ENCODE data around the gene PLXNB2. TPM values are rescaled to one million over a fixed set of nuclear protein-coding genes. Genes with fewer than 3 reads are reported as not detected.

PLXNB2 gene
- polyA plus RNA-seq, 6 donors from 2014 or later, result 0.46 to 1.1 (median 0.66) TPM; not detected in 1

DNA sequence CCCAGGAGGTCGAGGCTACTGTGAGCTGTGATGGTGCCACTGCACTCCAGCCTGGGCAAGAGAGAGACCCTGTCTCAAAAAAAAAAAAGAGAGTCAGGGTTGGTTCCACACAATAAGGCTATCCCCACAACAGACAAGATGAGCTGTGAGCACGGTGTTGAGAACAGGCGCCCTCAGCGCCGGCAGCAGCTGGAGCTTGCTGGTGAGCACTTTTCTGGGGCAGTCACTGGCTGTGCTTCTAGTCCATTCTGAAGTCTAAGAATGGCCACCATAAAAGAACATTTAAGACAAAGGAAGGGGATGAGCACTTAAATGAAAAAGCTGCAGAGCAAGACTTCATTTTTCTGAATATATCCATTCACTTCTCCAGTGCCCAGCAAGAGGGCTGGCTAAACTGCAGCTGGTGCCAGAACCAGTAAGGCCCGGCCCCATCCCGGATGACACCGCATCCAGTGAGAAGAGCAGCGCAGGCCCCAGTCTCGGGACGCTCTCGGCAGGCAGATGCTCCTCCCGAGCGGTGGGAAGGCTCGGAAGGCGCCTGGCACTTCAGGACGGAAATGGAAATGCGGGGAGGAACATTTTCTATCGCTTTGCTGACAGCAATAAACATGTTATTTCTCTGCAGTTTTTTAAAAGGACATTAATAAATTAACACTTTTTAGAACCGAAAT, 74.8 kb downstream of the PLXNB2 start:
- peak overlapping the region in 1 of 8 donors; percentile 27 for H3K4me3 Mint-ChIP-seq
- peak overlapping the region in 1 of 6 donors; percentile 54 for H3K27ac Mint-ChIP-seq
- H3K27me3 Mint-ChIP-seq, result no peaks in the 10 kb centered on the region
- peaks cover 25 to 31% (median 26%) of the 10 kb centered on the region in 3 donors for H3K4me1 Mint-ChIP-seq
- ATAC-seq (ENCODE audit: low read depth in 2 of 2) (no peak), DNase-seq (no peak)
- H3K36me3 Mint-ChIP-seq, result peaks cover 0 to 5% of the 10 kb centered on the region in 2 donors
- no peaks in the 10 kb centered on the region for H3K9me3 Mint-ChIP-seq

DNA sequence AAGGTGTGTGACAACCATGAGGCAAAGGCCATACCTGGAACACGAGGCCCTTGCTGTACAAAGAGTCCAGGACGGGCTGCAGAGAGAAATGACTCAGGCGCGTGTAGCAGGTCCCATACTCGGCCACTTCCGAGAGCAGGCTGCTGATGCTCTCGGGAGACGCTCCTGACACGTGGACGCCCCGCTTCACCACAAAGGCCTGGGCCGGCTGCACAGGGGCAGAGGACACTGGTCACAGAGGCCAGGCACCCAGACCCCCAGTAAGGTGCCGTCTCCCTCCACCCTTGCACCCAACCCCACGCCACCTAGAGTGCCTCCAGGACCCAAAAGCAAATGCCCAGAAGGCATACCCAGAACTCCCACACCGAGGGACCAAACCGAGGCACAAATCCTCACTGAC, 78.1 kb downstream of the PLXNB2 start:
- DNase-seq, result no peak
- no peak for ATAC-seq (ENCODE audit: low read depth in 2 of 2)
- Mint-ChIP-seq H3K27me3 (no peaks in the 10 kb centered on the region), H3K4me3 (no peak overlapping the region), H3K27ac (no peak overlapping the region), H3K4me1 (peaks cover 13 to 19% (median 19%) of the 10 kb centered on the region in 3 donors), H3K9me3 (no peaks in the 10 kb centered on the region), H3K36me3 (peaks cover 0 to 5% of the 10 kb centered on the region in 2 donors)

- peaks cover 5 to 12% (median 11%) of the 10 kb centered on the region in 3 donors for H3K4me1 Mint-ChIP-seq
- ATAC-seq (ENCODE audit: low read depth in 2 of 2) (no peak), DNase-seq (no peak)
- H3K36me3 Mint-ChIP-seq, result peaks cover 0 to 5% of the 10 kb centered on the region in 2 donors
- H3K4me3 Mint-ChIP-seq, result no peak overlapping the region
- H3K9me3 Mint-ChIP-seq, result no peaks in the 10 kb centered on the region
- no peak overlapping the region for H3K27ac Mint-ChIP-seq
- no peaks in the 10 kb centered on the region for H3K27me3 Mint-ChIP-seq
Observed at GRCh38 chr22:50228366-50228765, 79.1 kb downstream of the PLXNB2 start.

- H3K27ac Mint-ChIP-seq, result peak overlapping the region in 2 of 6 donors; percentile 37 to 58
- no peaks in the 10 kb centered on the region for H3K27me3 Mint-ChIP-seq
- H3K4me1 Mint-ChIP-seq, result peaks cover 5 to 12% (median 11%) of the 10 kb centered on the region in 3 donors
- H3K9me3 Mint-ChIP-seq, result no peaks in the 10 kb centered on the region
- H3K4me3 Mint-ChIP-seq, result no peak overlapping the region
- peaks cover 0 to 5% of the 10 kb centered on the region in 2 donors for H3K36me3 Mint-ChIP-seq
- DNase-seq, result no peak
- ATAC-seq (ENCODE audit: low read depth in 2 of 2), result no peak
Observed at GRCh38 chr22:50227579-50228215, 79.7 kb downstream of the PLXNB2 start.

GRCh38 chr22:50226875-50227165, 80.6 kb downstream of the PLXNB2 start:
- Mint-ChIP-seq H3K27me3 (no peaks in the 10 kb centered on the region), H3K4me3 (no peak overlapping the region), H3K9me3 (no peaks in the 10 kb centered on the region), H3K36me3 (peaks cover 0 to 5% of the 10 kb centered on the region in 2 donors), H3K27ac (no peak overlapping the region), H3K4me1 (peaks cover 5 to 12% (median 11%) of the 10 kb centered on the region in 3 donors)
- ATAC-seq (ENCODE audit: low read depth in 2 of 2) (no peak), DNase-seq (no peak)

DNA sequence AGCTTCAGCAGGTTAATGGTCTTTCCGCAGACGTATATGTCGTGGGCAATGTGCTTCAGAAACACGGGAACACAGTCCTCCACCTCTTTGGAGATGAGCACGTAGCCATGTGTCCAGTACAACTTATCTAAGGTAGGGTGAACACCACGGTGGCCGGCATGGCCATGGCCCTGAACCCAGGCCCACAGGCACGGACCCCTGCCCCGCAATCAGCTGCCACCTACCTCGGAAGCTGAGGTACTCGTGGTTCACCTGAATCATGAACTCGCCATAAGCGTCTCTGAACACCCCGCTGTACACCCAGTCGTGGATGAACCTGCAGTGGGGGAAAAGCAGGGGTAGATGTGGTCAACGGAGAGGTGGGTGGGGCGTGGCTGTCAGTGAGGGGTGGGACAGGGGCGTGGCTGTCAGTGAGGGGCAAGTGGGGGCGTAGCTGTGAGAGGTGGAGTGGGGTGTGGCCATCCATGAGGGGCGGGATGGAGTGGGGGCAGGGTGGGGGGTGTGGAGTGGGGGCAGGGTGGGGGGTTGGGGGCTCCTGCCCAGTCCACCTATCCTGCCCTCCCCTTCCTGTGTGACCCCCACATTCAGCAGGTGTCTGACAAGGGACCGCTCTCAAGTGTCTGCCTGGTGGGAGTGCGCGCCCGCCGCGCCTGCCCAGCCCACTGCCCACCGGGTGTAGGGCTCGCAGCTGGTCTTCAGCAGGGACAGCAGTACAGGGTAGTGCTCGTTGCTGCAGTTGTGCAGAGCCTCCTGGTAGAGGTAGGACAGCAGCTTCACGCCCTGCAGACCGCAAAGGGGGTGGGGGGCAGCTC, 81.2 kb downstream of the PLXNB2 start:
- no peak overlapping the region for H3K4me3 Mint-ChIP-seq
- H3K36me3 Mint-ChIP-seq, result peaks cover 0 to 5% of the 10 kb centered on the region in 2 donors
- peaks cover 5 to 12% (median 11%) of the 10 kb centered on the region in 3 donors for H3K4me1 Mint-ChIP-seq
- no peaks in the 10 kb centered on the region for H3K27me3 Mint-ChIP-seq
- H3K9me3 Mint-ChIP-seq, result no peaks in the 10 kb centered on the region
- no peak overlapping the region for H3K27ac Mint-ChIP-seq
- DNase-seq (no peak), ATAC-seq (ENCODE audit: low read depth in 2 of 2) (no peak)

DNA sequence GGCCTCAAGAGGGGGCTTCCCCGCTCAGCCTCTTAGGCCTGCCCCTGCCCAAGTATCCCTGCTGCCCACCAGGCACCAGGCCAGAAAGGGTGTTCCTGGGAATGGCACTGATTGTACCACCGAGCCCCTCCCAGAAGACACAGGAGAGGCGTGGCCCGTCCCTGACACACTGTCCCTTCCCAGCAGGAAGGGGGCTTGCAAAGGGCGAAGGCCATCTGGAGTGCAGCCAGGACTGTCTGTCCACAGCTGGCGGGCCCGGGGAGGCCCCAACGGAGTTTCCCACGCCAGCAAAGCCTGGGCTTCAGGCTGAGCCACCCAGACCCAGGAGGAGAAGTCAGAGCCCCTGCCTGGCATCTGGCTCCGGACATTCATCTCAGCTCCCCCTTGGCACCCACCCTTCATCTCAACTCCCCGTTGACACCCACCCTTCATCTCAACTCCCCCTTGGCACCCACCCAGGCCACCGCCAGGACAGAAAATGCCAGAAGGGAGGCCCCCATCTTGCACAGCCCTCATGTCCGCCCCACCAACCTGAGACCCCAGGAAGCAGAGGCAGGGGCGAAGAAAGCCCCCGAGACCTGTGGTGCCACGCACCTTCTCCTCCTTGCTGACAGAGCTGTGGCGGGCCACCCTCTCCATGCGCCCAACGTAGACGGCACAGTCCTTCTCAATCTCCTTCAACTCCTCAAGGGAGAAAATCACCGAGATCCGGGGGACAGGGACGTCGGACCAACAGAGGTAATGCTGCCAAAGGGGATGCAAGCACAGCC, 82.1 kb downstream of the PLXNB2 start:
- H3K27me3 Mint-ChIP-seq, result no peaks in the 10 kb centered on the region
- peak overlapping the region in 1 of 6 donors; percentile 20 for H3K27ac Mint-ChIP-seq
- H3K4me1 Mint-ChIP-seq, result peaks cover 5 to 12% (median 11%) of the 10 kb centered on the region in 3 donors
- ATAC-seq (ENCODE audit: low read depth in 2 of 2) (no peak), DNase-seq (no peak)
- H3K4me3 Mint-ChIP-seq, result no peak overlapping the region
- H3K36me3 Mint-ChIP-seq, result peaks cover 0 to 5% of the 10 kb centered on the region in 2 donors
- H3K9me3 Mint-ChIP-seq, result no peaks in the 10 kb centered on the region

Other genes with a start within 250 kb of the PLXNB2 start
- gene TTLL8, start 249.3 kb downstream of the PLXNB2 start, polyA plus RNA-seq (ENCODE audit: low read depth in 6 of 6), result not detected
- gene MLC1, start 222.2 kb downstream of the PLXNB2 start, polyA plus RNA-seq (ENCODE audit: low read depth in 6 of 6), result under 1 TPM in 3 of 6 donors, not detected in 3; 0.09 to 0.44 (median 0.15) TPM
- not detected for gene MOV10L1, start 217.6 kb downstream of the PLXNB2 start, polyA plus RNA-seq (ENCODE audit: low read depth in 6 of 6)
- gene PANX2, start 136.9 kb downstream of the PLXNB2 start, polyA plus RNA-seq (ENCODE audit: low read depth in 6 of 6), result under 1 TPM in 1 of 6 donors, not detected in 5; 0.08 TPM
- gene TRABD, start 121.7 kb downstream of the PLXNB2 start, polyA plus RNA-seq (ENCODE audit: low read depth in 6 of 6), result 10 to 100 TPM in 5 of 6 donors, 1 to 10 TPM in 1; 9.4 to 22.6 (median 15.1) TPM
- 1 to 10 TPM; 2.9 to 6.8 (median 5.2) TPM for gene SELENOO, start 106.6 kb downstream of the PLXNB2 start, polyA plus RNA-seq (ENCODE audit: low read depth in 6 of 6)
- 10 to 100 TPM; 11.6 to 23.2 (median 14.2) TPM for gene TUBGCP6, start 62.6 kb downstream of the PLXNB2 start, polyA plus RNA-seq (ENCODE audit: low read depth in 6 of 6)
- 1 to 10 TPM; 4.6 to 8.2 (median 6.3) TPM for gene HDAC10, start 56.4 kb downstream of the PLXNB2 start, polyA plus RNA-seq (ENCODE audit: low read depth in 6 of 6)
- gene MAPK12, start 46.0 kb downstream of the PLXNB2 start, polyA plus RNA-seq (ENCODE audit: low read depth in 6 of 6), result under 1 TPM in 5 of 6 donors, not detected in 1; 0.04 to 0.19 (median 0.09) TPM
- gene MAPK11, start 37.3 kb downstream of the PLXNB2 start, polyA plus RNA-seq (ENCODE audit: low read depth in 6 of 6), result under 1 TPM in 3 of 6 donors, not detected in 3; 0.17 to 0.21 (median 0.19) TPM
- under 1 TPM in 5 of 6 donors, not detected in 1; 0.05 to 0.43 (median 0.28) TPM for gene DENND6B, start 19.4 kb upstream of the PLXNB2 start, polyA plus RNA-seq (ENCODE audit: low read depth in 6 of 6)
- 10 to 100 TPM; 11.9 to 28.1 (median 16.2) TPM for gene PPP6R2, start 35.7 kb upstream of the PLXNB2 start, polyA plus RNA-seq (ENCODE audit: low read depth in 6 of 6)
- gene SBF1, start 167.4 kb upstream of the PLXNB2 start, polyA plus RNA-seq (ENCODE audit: low read depth in 6 of 6), result 10 to 100 TPM in 4 of 6 donors, 1 to 10 TPM in 2; 6.9 to 26.6 (median 11.4) TPM
- gene ADM2, start 173.9 kb upstream of the PLXNB2 start, polyA plus RNA-seq (ENCODE audit: low read depth in 6 of 6), result under 1 TPM in 3 of 6 donors, not detected in 3; 0.08 to 0.86 (median 0.20) TPM
- not detected for gene MIOX, start 179.2 kb upstream of the PLXNB2 start, polyA plus RNA-seq (ENCODE audit: low read depth in 6 of 6)
- gene LMF2, start 200.1 kb upstream of the PLXNB2 start, polyA plus RNA-seq (ENCODE audit: low read depth in 6 of 6), result 10 to 100 TPM in 3 of 6 donors, 1 to 10 TPM in 3; 6.4 to 20.9 (median 10.1) TPM
- gene NCAPH2, start 200.6 kb upstream of the PLXNB2 start, polyA plus RNA-seq (ENCODE audit: low read depth in 6 of 6), result 10 to 100 TPM; 33.9 to 43.3 (median 37.6) TPM
- 10 to 100 TPM in 3 of 6 donors, 1 to 10 TPM in 3; 2.0 to 13.9 (median 8.1) TPM for gene SCO2, start 218.0 kb upstream of the PLXNB2 start, polyA plus RNA-seq (ENCODE audit: low read depth in 6 of 6)
- 10 to 100 TPM; 10.5 to 41.3 (median 18.0) TPM for gene TYMP, start 222.4 kb upstream of the PLXNB2 start, polyA plus RNA-seq (ENCODE audit: low read depth in 6 of 6)
- 1 to 10 TPM; 1.5 to 5.8 (median 4.4) TPM for gene KLHDC7B, start 238.3 kb upstream of the PLXNB2 start, polyA plus RNA-seq (ENCODE audit: low read depth in 6 of 6)

Measured in naive B cell (primary cell).